ENCODE results near the gene MTA1.

The MTA1 gene

GRCh38 chr14:105424861-105425260 is 5.2 kb downstream of the MTA1 start:
- no peak for DNase-seq (ENCODE audit: low spot score)

GRCh38 chr14:105425823-105426247 is 6.2 kb downstream of the MTA1 start:
- DNase-seq (ENCODE audit: low spot score) = no peak

GRCh38 chr14:105426416-105427130 is 6.9 kb downstream of the MTA1 start:
- no peak for DNase-seq (ENCODE audit: low spot score)

GRCh38 chr14:105427412-105427811 is 7.8 kb downstream of the MTA1 start:
- no peak for DNase-seq (ENCODE audit: low spot score)

- no peak for DNase-seq (ENCODE audit: low spot score)
Observed at GRCh38 chr14:105427936-105428485, 8.4 kb downstream of the MTA1 start.

GRCh38 chr14:105430042-105430441 is 10.4 kb downstream of the MTA1 start:
- DNase-seq (ENCODE audit: low spot score) = no peak

GRCh38 chr14:105430565-105430964 is 10.9 kb downstream of the MTA1 start:
- no peak for DNase-seq (ENCODE audit: low spot score)

- DNase-seq (ENCODE audit: low spot score) = no peak
Observed at GRCh38 chr14:105431256-105431655, 11.6 kb downstream of the MTA1 start.

GRCh38 chr14:105432657-105433056 is 13.0 kb downstream of the MTA1 start:
- DNase-seq (ENCODE audit: low spot score) = no peak

- DNase-seq (ENCODE audit: low spot score) = no peak
Observed at GRCh38 chr14:105433161-105433605, 13.6 kb downstream of the MTA1 start.

- DNase-seq (ENCODE audit: low spot score) = no peak
Observed at GRCh38 chr14:105436402-105436801, 16.8 kb downstream of the MTA1 start.

- no peak for DNase-seq (ENCODE audit: low spot score)
Observed at GRCh38 chr14:105436891-105437722, 17.5 kb downstream of the MTA1 start.

GRCh38 chr14:105437723-105438500 is 18.3 kb downstream of the MTA1 start:
- no peak for DNase-seq (ENCODE audit: low spot score)

- DNase-seq (ENCODE audit: low spot score) = no peak
Observed at GRCh38 chr14:105439179-105439578, 19.6 kb downstream of the MTA1 start.

GRCh38 chr14:105439710-105440553 is 20.3 kb downstream of the MTA1 start:
- DNase-seq (ENCODE audit: low spot score) = no peak

- no peak for DNase-seq (ENCODE audit: low spot score)
Observed at GRCh38 chr14:105440554-105440900, 20.9 kb downstream of the MTA1 start.

- DNase-seq (ENCODE audit: low spot score) = no peak
Observed at GRCh38 chr14:105440992-105441391, 21.4 kb downstream of the MTA1 start.

GRCh38 chr14:105442125-105442524 is 22.5 kb downstream of the MTA1 start:
- DNase-seq (ENCODE audit: low spot score) = no peak

GRCh38 chr14:105442834-105443233 is 23.2 kb downstream of the MTA1 start:
- DNase-seq (ENCODE audit: low spot score) = no peak

GRCh38 chr14:105444859-105445258 is 25.2 kb downstream of the MTA1 start:
- no peak for DNase-seq (ENCODE audit: low spot score)

- DNase-seq (ENCODE audit: low spot score) = no peak
Observed at GRCh38 chr14:105445290-105445689, 25.7 kb downstream of the MTA1 start.
